ENCODE results near the gene CCL17.

GRCh38 chr16:57403965-57404817 lies at the start of gene CCL17:
- TF ChIP-seq, protein P1, sequence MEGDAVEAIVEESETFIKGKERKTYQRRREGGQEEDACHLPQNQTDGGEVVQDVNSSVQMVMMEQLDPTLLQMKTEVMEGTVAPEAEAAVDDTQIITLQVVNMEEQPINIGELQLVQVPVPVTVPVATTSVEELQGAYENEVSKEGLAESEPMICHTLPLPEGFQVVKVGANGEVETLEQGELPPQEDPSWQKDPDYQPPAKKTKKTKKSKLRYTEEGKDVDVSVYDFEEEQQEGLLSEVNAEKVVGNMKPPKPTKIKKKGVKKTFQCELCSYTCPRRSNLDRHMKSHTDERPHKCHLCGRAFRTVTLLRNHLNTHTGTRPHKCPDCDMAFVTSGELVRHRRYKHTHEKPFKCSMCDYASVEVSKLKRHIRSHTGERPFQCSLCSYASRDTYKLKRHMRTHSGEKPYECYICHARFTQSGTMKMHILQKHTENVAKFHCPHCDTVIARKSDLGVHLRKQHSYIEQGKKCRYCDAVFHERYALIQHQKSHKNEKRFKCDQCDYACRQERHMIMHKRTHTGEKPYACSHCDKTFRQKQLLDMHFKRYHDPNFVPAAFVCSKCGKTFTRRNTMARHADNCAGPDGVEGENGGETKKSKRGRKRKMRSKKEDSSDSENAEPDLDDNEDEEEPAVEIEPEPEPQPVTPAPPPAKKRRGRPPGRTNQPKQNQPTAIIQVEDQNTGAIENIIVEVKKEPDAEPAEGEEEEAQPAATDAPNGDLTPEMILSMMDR (IDR thresholded peaks at IDR 0.05; ENCODE audit: low read depth, low read length, missing input control), result no peak
- TF ChIP-seq, protein P2, sequence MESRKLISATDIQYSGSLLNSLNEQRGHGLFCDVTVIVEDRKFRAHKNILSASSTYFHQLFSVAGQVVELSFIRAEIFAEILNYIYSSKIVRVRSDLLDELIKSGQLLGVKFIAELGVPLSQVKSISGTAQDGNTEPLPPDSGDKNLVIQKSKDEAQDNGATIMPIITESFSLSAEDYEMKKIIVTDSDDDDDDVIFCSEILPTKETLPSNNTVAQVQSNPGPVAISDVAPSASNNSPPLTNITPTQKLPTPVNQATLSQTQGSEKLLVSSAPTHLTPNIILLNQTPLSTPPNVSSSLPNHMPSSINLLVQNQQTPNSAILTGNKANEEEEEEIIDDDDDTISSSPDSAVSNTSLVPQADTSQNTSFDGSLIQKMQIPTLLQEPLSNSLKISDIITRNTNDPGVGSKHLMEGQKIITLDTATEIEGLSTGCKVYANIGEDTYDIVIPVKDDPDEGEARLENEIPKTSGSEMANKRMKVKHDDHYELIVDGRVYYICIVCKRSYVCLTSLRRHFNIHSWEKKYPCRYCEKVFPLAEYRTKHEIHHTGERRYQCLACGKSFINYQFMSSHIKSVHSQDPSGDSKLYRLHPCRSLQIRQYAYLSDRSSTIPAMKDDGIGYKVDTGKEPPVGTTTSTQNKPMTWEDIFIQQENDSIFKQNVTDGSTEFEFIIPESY (IDR thresholded peaks at IDR 0.05), result no peak
- TF ChIP-seq TAF1 (conservative IDR thresholded peaks at IDR 0.05) (no peak), HNF4A (conservative IDR thresholded peaks at IDR 0.05) (no peak)
- TF ChIP-seq, protein P3, sequence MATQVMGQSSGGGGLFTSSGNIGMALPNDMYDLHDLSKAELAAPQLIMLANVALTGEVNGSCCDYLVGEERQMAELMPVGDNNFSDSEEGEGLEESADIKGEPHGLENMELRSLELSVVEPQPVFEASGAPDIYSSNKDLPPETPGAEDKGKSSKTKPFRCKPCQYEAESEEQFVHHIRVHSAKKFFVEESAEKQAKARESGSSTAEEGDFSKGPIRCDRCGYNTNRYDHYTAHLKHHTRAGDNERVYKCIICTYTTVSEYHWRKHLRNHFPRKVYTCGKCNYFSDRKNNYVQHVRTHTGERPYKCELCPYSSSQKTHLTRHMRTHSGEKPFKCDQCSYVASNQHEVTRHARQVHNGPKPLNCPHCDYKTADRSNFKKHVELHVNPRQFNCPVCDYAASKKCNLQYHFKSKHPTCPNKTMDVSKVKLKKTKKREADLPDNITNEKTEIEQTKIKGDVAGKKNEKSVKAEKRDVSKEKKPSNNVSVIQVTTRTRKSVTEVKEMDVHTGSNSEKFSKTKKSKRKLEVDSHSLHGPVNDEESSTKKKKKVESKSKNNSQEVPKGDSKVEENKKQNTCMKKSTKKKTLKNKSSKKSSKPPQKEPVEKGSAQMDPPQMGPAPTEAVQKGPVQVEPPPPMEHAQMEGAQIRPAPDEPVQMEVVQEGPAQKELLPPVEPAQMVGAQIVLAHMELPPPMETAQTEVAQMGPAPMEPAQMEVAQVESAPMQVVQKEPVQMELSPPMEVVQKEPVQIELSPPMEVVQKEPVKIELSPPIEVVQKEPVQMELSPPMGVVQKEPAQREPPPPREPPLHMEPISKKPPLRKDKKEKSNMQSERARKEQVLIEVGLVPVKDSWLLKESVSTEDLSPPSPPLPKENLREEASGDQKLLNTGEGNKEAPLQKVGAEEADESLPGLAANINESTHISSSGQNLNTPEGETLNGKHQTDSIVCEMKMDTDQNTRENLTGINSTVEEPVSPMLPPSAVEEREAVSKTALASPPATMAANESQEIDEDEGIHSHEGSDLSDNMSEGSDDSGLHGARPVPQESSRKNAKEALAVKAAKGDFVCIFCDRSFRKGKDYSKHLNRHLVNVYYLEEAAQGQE (IDR thresholded peaks at IDR 0.05), result no peak
